Keratinocyte (primary cell): ENCODE measurements around the gene DIPK1B.

ENCODE experiments used
- EZH2 ChIP-seq: IDR thresholded peaks from one replicate; pipeline ENCODE4 v1.6.1; 2012; ENCODE audit warnings: inconsistent platforms, mild to moderate bottlenecking, low read length, moderate library complexity
- TF ChIP-seq, protein P1 (sequence below), 3 experiments: IDR thresholded peaks in 1 of 3; conservative IDR thresholded peaks in 1 of 3; optimal IDR thresholded peaks in 1 of 3; 2 replicates in 2 of 3; 3 replicates in 1 of 3; pipeline versions ENCODE3 to v1.5.1; 2011; ENCODE audit warnings: low read length in 3 of 3, mild to moderate bottlenecking in 3 of 3, moderate library complexity in 2 of 3, control low read depth in 1 of 3, inconsistent platforms in 1 of 3; ENCODE audit not compliant: insufficient read depth in 2 of 3; ENCODE audit errors: extremely low read depth in 1 of 3

DNA sequence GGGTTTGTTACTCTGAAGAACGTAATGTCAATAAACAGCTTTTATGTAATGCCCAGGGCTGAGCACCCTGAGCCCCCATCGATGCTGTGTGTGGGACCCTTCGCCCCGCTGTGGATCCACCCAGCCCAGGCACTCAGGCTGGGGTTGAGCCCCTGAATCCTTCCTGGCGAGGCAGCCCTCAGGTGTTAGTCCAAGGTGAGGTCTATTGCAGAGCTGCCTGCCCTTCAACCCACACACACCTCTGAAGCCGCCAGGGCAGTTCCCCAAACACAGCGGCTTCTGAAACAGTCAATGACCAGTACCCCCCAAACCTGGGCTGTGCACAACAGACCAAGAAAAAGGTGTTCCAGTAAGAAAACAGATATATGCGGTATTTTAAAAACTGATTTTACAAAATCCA lies 11.6 kb downstream of the DIPK1B start:
- TF ChIP-seq, protein P1, sequence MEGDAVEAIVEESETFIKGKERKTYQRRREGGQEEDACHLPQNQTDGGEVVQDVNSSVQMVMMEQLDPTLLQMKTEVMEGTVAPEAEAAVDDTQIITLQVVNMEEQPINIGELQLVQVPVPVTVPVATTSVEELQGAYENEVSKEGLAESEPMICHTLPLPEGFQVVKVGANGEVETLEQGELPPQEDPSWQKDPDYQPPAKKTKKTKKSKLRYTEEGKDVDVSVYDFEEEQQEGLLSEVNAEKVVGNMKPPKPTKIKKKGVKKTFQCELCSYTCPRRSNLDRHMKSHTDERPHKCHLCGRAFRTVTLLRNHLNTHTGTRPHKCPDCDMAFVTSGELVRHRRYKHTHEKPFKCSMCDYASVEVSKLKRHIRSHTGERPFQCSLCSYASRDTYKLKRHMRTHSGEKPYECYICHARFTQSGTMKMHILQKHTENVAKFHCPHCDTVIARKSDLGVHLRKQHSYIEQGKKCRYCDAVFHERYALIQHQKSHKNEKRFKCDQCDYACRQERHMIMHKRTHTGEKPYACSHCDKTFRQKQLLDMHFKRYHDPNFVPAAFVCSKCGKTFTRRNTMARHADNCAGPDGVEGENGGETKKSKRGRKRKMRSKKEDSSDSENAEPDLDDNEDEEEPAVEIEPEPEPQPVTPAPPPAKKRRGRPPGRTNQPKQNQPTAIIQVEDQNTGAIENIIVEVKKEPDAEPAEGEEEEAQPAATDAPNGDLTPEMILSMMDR (optimal IDR thresholded peaks at IDR 0.05 in 1 of 3, IDR thresholded peaks at IDR 0.05 in 1 of 3, conservative IDR thresholded peaks at IDR 0.05 in 1 of 3; ENCODE audit: extremely low read depth in 1 of 3, insufficient read depth in 2 of 3, low read length in 3 of 3) = no peak
- TF ChIP-seq EZH2 = no peak
